Esophagus (tissue), 2 donors: ENCODE measurements around the gene CHL1. TPM values are rescaled to one million over a fixed set of nuclear protein-coding genes. Genes with fewer than 3 reads are reported as not detected.

Experiments used
- H3K27ac ChIP-seq, 2 donors: one replicate each; pipeline ENCODE4 v1.5.1; 2013; ENCODE audit warnings: low read depth in 2 of 2, mild to moderate bottlenecking in 2 of 2, inconsistent platforms in 1 of 2, low read length in 1 of 2, moderate library complexity in 1 of 2
- H3K27me3 ChIP-seq, 2 donors: one replicate each; pipeline ENCODE4 v1.6.1; 2013; ENCODE audit warnings: low read length in 2 of 2, control low read depth in 1 of 2, mild to moderate bottlenecking in 1 of 2; ENCODE audit not compliant: insufficient read depth in 2 of 2, control insufficient read depth in 1 of 2
- H3K36me3 ChIP-seq, 2 donors: one replicate each; pipeline ENCODE4 v1.6.1; 2013; ENCODE audit warnings: low read length in 1 of 2; ENCODE audit not compliant: control insufficient read depth in 2 of 2, insufficient read depth in 2 of 2
- H3K4me1 ChIP-seq, 2 donors: one replicate each; pipeline ENCODE4 v1.6.1; 2013; ENCODE audit warnings: low read length in 1 of 2; ENCODE audit not compliant: control insufficient read depth in 2 of 2, insufficient read depth in 2 of 2
- H3K4me3 ChIP-seq, 2 donors: one replicate each; pipeline ENCODE4 v1.5.1; 2013; ENCODE audit warnings: low read length in 2 of 2, mild to moderate bottlenecking in 2 of 2, low read depth in 1 of 2, moderate library complexity in 1 of 2
- H3K9me3 ChIP-seq, 2 donors: one replicate each; pipeline ENCODE4 v1.6.1; 2013; ENCODE audit warnings: mild to moderate bottlenecking in 2 of 2, low read depth in 1 of 2, low read length in 1 of 2, moderate library complexity in 1 of 2; ENCODE audit not compliant: control insufficient read depth in 2 of 2, insufficient read depth in 1 of 2
- WGBS, 2 donors: extraction: QIAGEN DNeasy Blood & Tissue Kit; methylation state at CpG; one replicate each; pipeline ENCODE4 v1.1.7; 2013; 5-methylcytosine and 5-hydroxymethylcytosine counted together
- polyA plus RNA-seq, 2 donors: library from polyadenylated mRNA; stranded (reverse); fragments of 200-250 nt; gene quantifications; one replicate each; pipeline ENCODE4 v1.2.3, GENCODE V29; 2013
- donor health status: healthy with polysubstance abuse.
- donor health status: Bipolar disorder and iron deficiency.

The CHL1 gene
- polyA plus RNA-seq, 2 donors, result 2.3 to 3.4 TPM

GRCh38 chr3:212432-212831, 15.9 kb downstream of the CHL1 start:
- 56 to 57% methylated on average over 4 of the region's 4 CpGs for WGBS, 2 donors
- Histone ChIP-seq H3K36me3 (no peaks in the 10 kb centered on the region), H3K9me3 (no peaks in the 10 kb centered on the region), H3K4me1 (no peaks in the 10 kb centered on the region), H3K27me3 (no peaks in the 10 kb centered on the region), H3K27ac (no peak overlapping the region), H3K4me3 (no peak overlapping the region)

- WGBS, 2 donors, result 32 to 35% methylated on average over 5 of the region's 5 CpGs
- H3K36me3 ChIP-seq, result no peaks in the 10 kb centered on the region
- H3K9me3 ChIP-seq, result peaks cover 0 to 2% of the 10 kb centered on the region in 2 donors
- no peaks in the 10 kb centered on the region for H3K4me1 ChIP-seq
- peak overlapping the region; percentile 59 to 64 for H3K27ac ChIP-seq
- no peaks in the 10 kb centered on the region for H3K27me3 ChIP-seq
- peak overlapping the region; percentile 16 for H3K4me3 ChIP-seq
These were observed 20.7 kb downstream of the CHL1 start for GRCh38 chr3:217099-217813.

GRCh38 chr3:217948-218347, 21.4 kb downstream of the CHL1 start:
- no peaks in the 10 kb centered on the region for H3K4me1 ChIP-seq
- H3K27me3 ChIP-seq, result no peaks in the 10 kb centered on the region
- no peak overlapping the region for H3K27ac ChIP-seq
- 34 to 56% methylated on average over 2 of the region's 2 CpGs for WGBS, 2 donors
- peaks cover 0 to 2% of the 10 kb centered on the region in 2 donors for H3K9me3 ChIP-seq
- H3K36me3 ChIP-seq, result no peaks in the 10 kb centered on the region
- peak overlapping the region in 1 of 2 donors; percentile 16 for H3K4me3 ChIP-seq

- Histone ChIP-seq H3K27me3 (no peaks in the 10 kb centered on the region), H3K4me1 (no peaks in the 10 kb centered on the region), H3K9me3 (peaks cover 0 to 1% of the 10 kb centered on the region in 2 donors), H3K4me3 (no peak overlapping the region), H3K36me3 (no peaks in the 10 kb centered on the region), H3K27ac (no peak overlapping the region)
- WGBS, 2 donors, result 62 to 73% methylated on average over 3 of the region's 3 CpGs
These were observed 32.0 kb downstream of the CHL1 start for GRCh38 chr3:228442-229182.

GRCh38 chr3:229183-229661, 32.7 kb downstream of the CHL1 start:
- no peaks in the 10 kb centered on the region for H3K27me3 ChIP-seq
- no peak overlapping the region for H3K27ac ChIP-seq
- H3K9me3 ChIP-seq, result no peaks in the 10 kb centered on the region
- WGBS, 2 donors, result 39 to 46% methylated on average over 6 of the region's 6 CpGs
- no peaks in the 10 kb centered on the region for H3K36me3 ChIP-seq
- H3K4me1 ChIP-seq, result no peaks in the 10 kb centered on the region
- no peak overlapping the region for H3K4me3 ChIP-seq

- Histone ChIP-seq H3K4me3 (no peak overlapping the region), H3K4me1 (no peaks in the 10 kb centered on the region), H3K9me3 (no peaks in the 10 kb centered on the region), H3K36me3 (no peaks in the 10 kb centered on the region), H3K27ac (no peak overlapping the region), H3K27me3 (no peaks in the 10 kb centered on the region)
- 74 to 84% methylated on average over 4 of the region's 4 CpGs for WGBS, 2 donors
These were observed 40.3 kb downstream of the CHL1 start for GRCh38 chr3:236881-237280.

GRCh38 chr3:242602-243355, 46.2 kb downstream of the CHL1 start:
- no peak overlapping the region for H3K27ac ChIP-seq
- WGBS, 2 donors, result 70 to 72% methylated on average over 3 of the region's 3 CpGs
- no peak overlapping the region for H3K4me3 ChIP-seq
- no peaks in the 10 kb centered on the region for H3K36me3 ChIP-seq
- H3K27me3 ChIP-seq, result no peaks in the 10 kb centered on the region
- H3K4me1 ChIP-seq, result no peaks in the 10 kb centered on the region
- H3K9me3 ChIP-seq, result no peaks in the 10 kb centered on the region

GRCh38 chr3:243356-243725, 46.8 kb downstream of the CHL1 start:
- 28 to 35% methylated on average over 3 of the region's 3 CpGs for WGBS, 2 donors
- Histone ChIP-seq H3K4me1 (no peaks in the 10 kb centered on the region), H3K27ac (no peak overlapping the region)

GRCh38 chr3:244041-244440, 47.5 kb downstream of the CHL1 start:
- H3K27ac ChIP-seq, result no peak overlapping the region
- no peaks in the 10 kb centered on the region for H3K36me3 ChIP-seq
- H3K4me1 ChIP-seq, result no peaks in the 10 kb centered on the region
- H3K9me3 ChIP-seq, result no peaks in the 10 kb centered on the region
- H3K4me3 ChIP-seq, result no peak overlapping the region
- H3K27me3 ChIP-seq, result no peaks in the 10 kb centered on the region
- WGBS, 2 donors, result 83 to 87% methylated on average over 9 of the region's 9 CpGs

More at GRCh38 chr3:243356-243725, 46.8 kb downstream of the CHL1 start:
- no peaks in the 10 kb centered on the region for H3K36me3 ChIP-seq
- no peaks in the 10 kb centered on the region for H3K9me3 ChIP-seq
- no peak overlapping the region for H3K4me3 ChIP-seq
- H3K27me3 ChIP-seq, result no peaks in the 10 kb centered on the region
